IMR-90 (cell line): ENCODE measurements around the gene GPR33. TPM values are rescaled to one million over a fixed set of nuclear protein-coding genes. Genes with fewer than 3 reads are reported as not detected.
A peak's percentile ranks its signal among the peaks of the same experiment; 100 is the strongest.

ENCODE experiments used
- ATAC-seq: fragments of 200-7000 bp; cut with Tn5 transposase; 2 replicates; pipeline ENCODE4 v1.9.1; 2020; ENCODE audit warnings: low read depth, mild to moderate bottlenecking, moderate library complexity
- BruUV-seq: library from RNA; stranded (reverse); fragments of 400-500 nt; replicated peaks from 2 replicates; lab custom pipeline; 2021; lab: Mats Ljungman, UMichigan
- CTCF ChIA-PET: fragments of 300-600 bp; formaldehyde crosslinking; extraction: SDS; loops from one replicate; lab custom pipeline; 2021; ENCODE audit warnings: antibody characterized with exemption; lab: Yijun Ruan, JAX
- POLR2A ChIA-PET: fragments of 300-600 bp; sonication (Branson Sonifier 250); formaldehyde crosslinking; loops from one replicate; lab custom pipeline; 2022; ENCODE audit warnings: antibody characterized with exemption; ENCODE audit not compliant: unreplicated experiment; lab: Charles Lee
- DNase-seq: peaks from one replicate; pipeline ENCODE4 v3.0.0; 2013
- H2AFZ ChIP-seq: replicated peaks from 2 replicates; pipeline ENCODE3; 2013; ENCODE audit warnings: low read length, mild to moderate bottlenecking; ENCODE audit not compliant: poor library complexity
- H2AK5ac ChIP-seq: 2 replicates; pipeline ENCODE4 v1.6.1; 2013; ENCODE audit warnings: low read depth, low read length, inconsistent platforms
- H2AK9ac ChIP-seq: replicated peaks from 2 replicates; pipeline ENCODE3; 2013; ENCODE audit warnings: mild to moderate bottlenecking, low read depth, low read length, moderate library complexity; ENCODE audit not compliant: poor library complexity
- H2BK120ac ChIP-seq: 2 replicates; pipeline ENCODE4 v1.6.1; 2013; ENCODE audit warnings: low read depth, low read length, inconsistent platforms
- H2BK15ac ChIP-seq: 3 replicates; pipeline ENCODE4 v1.6.1; 2013; ENCODE audit warnings: low read depth, low read length, inconsistent platforms
- H2BK20ac ChIP-seq: 2 replicates; pipeline ENCODE4 v1.6.1; 2013; ENCODE audit warnings: low read depth, mild to moderate bottlenecking, inconsistent platforms, low read length, moderate library complexity
- H2BK5ac ChIP-seq: 2 replicates; pipeline ENCODE4 v1.6.1; 2013; ENCODE audit warnings: mild to moderate bottlenecking, low read depth, low read length, inconsistent platforms; ENCODE audit not compliant: poor library complexity, severe bottlenecking
- H3K14ac ChIP-seq: replicated peaks from 2 replicates; pipeline ENCODE4 v1.6.1; 2013; ENCODE audit warnings: low read depth, low read length, inconsistent platforms
- H3K18ac ChIP-seq: 2 replicates; pipeline ENCODE4 v1.6.1; 2013; ENCODE audit warnings: low read depth, low read length, control low read depth
- H3K23ac ChIP-seq: 2 replicates; pipeline ENCODE4 v1.6.1; 2013; ENCODE audit warnings: low read depth, low read length, inconsistent platforms
- H3K27ac ChIP-seq: 2 replicates; pipeline ENCODE4 v1.5.1; 2013; ENCODE audit warnings: mild to moderate bottlenecking, control low read depth, low read length; ENCODE audit not compliant: insufficient read depth
- H3K27me3 ChIP-seq: 2 replicates; pipeline ENCODE4 v1.6.1; 2013; ENCODE audit warnings: low read length; ENCODE audit not compliant: control insufficient read depth, insufficient read depth
- H3K36me3 ChIP-seq: 2 replicates; pipeline ENCODE4 v1.6.1; 2013; ENCODE audit warnings: low read length, mixed read lengths; ENCODE audit not compliant: control insufficient read depth, insufficient read depth
- H3K4ac ChIP-seq: 2 replicates; pipeline ENCODE4 v1.6.1; 2013; ENCODE audit warnings: low read depth, low read length, inconsistent platforms
- H3K4me1 ChIP-seq: 2 replicates; pipeline ENCODE4 v1.6.1; 2013; ENCODE audit warnings: low read length, mixed read lengths; ENCODE audit not compliant: control insufficient read depth, insufficient read depth
- H3K4me2 ChIP-seq: 2 replicates; pipeline ENCODE4 v1.6.1; 2013; ENCODE audit warnings: low read depth, mild to moderate bottlenecking, control low read depth, low read length, moderate library complexity
- H3K4me3 ChIP-seq: 2 replicates; pipeline ENCODE4 v1.5.1; 2013; ENCODE audit warnings: low read depth, mild to moderate bottlenecking, control low read depth, low read length, moderate library complexity; ENCODE audit not compliant: insufficient read depth
- H3K56ac ChIP-seq: 2 replicates; pipeline ENCODE4 v1.6.1; 2013; ENCODE audit warnings: low read length, inconsistent platforms; ENCODE audit not compliant: insufficient read depth; ENCODE audit errors: extremely low read depth
- H3K79me1 ChIP-seq, 2 experiments: 2 replicates each; pipeline ENCODE4 v1.6.1; 2013; ENCODE audit warnings: low read length in 2 of 2, inconsistent platforms in 1 of 2, low read depth in 1 of 2
- H3K9ac ChIP-seq: 2 replicates; pipeline ENCODE4 v1.6.1; 2013; ENCODE audit warnings: low read depth, low read length, control low read depth
- H3K9me1 ChIP-seq: 2 replicates; pipeline ENCODE4 v1.6.1; 2013; ENCODE audit warnings: low read length, inconsistent platforms; ENCODE audit not compliant: insufficient read depth
- H3K9me3 ChIP-seq: 2 replicates; pipeline ENCODE4 v1.6.1; 2013; ENCODE audit warnings: low read length; ENCODE audit not compliant: control insufficient read depth, insufficient read depth
- H4K20me1 ChIP-seq: 2 replicates; pipeline ENCODE4 v1.6.1; 2013; ENCODE audit warnings: low read length, inconsistent platforms; ENCODE audit not compliant: insufficient read depth
- H4K5ac ChIP-seq: 2 replicates; pipeline ENCODE4 v1.6.1; 2013; ENCODE audit warnings: mild to moderate bottlenecking, low read depth, low read length, control low read depth
- H4K8ac ChIP-seq, 2 experiments: 2 replicates each; pipeline ENCODE4 v1.6.1; 2013; ENCODE audit warnings: low read depth in 2 of 2, low read length in 2 of 2, control low read depth in 1 of 2, inconsistent platforms in 1 of 2
- H4K91ac ChIP-seq: 2 replicates; pipeline ENCODE4 v1.6.1; 2013; ENCODE audit warnings: low read depth, low read length, inconsistent platforms; ENCODE audit not compliant: insufficient read depth
- BHLHE40 ChIP-seq: fragments of 150-350 bp; IDR thresholded peaks from 2 replicates; pipeline ENCODE4 v1.6.1; 2016; ENCODE audit warnings: mild to moderate bottlenecking, low read depth, low read length
- CEBPB ChIP-seq: IDR thresholded peaks from 2 replicates; pipeline ENCODE4 v1.6.1; 2012; ENCODE audit warnings: low read depth, low read length, improper control_type of control experiment
- CHD1 ChIP-seq: IDR thresholded peaks from 2 replicates; pipeline ENCODE4 v1.6.1; 2012; ENCODE audit warnings: low read depth, low read length, improper control_type of control experiment
- CTCF ChIP-seq: conservative IDR thresholded peaks from 2 replicates; pipeline ENCODE4 v1.5.1; 2012; ENCODE audit warnings: mild to moderate bottlenecking, low read depth, low read length, improper control_type of control experiment
- ELK1 ChIP-seq: fragments of 150-350 bp; IDR thresholded peaks from 2 replicates; pipeline ENCODE4 v1.6.1; 2016; ENCODE audit warnings: low read depth, mild to moderate bottlenecking, low read length, moderate library complexity, borderline replicate concordance
- FOS ChIP-seq: fragments of 150-350 bp; IDR thresholded peaks from 2 replicates; pipeline ENCODE4 v1.6.1; 2016; ENCODE audit warnings: low read depth, low read length
- MAZ ChIP-seq: IDR thresholded peaks from 2 replicates; pipeline ENCODE4 v1.6.1; 2012; ENCODE audit warnings: low read depth, mild to moderate bottlenecking, low read length, improper control_type of control experiment, moderate library complexity, borderline replicate concordance
- MXI1 ChIP-seq: IDR thresholded peaks from 2 replicates; pipeline ENCODE4 v1.6.1; 2012; ENCODE audit warnings: low read depth, mild to moderate bottlenecking, low read length, moderate library complexity, borderline replicate concordance
- POLR2A ChIP-seq: IDR thresholded peaks from 2 replicates; pipeline ENCODE4 v1.6.1; 2012; ENCODE audit warnings: mild to moderate bottlenecking, low read depth, low read length
- RFX5 ChIP-seq: IDR thresholded peaks from 2 replicates; pipeline ENCODE4 v1.8.0; 2012; ENCODE audit warnings: low read depth, mild to moderate bottlenecking, low read length, moderate library complexity
- WGBS, 2 experiments: methylation state at CpG; one replicate each; pipeline versions ENCODE4 v1.1.5 to v1.1.7; 2013; ENCODE audit warnings: missing lambda C conversion rate in 2 of 2; ENCODE audit not compliant: insufficient read length in 1 of 2; ENCODE audit errors: extremely low coverage in 2 of 2; 5-methylcytosine and 5-hydroxymethylcytosine counted together
- dilution Hi-C: fragments of 300-500 bp; cut with HindIII; formaldehyde crosslinking; loops from one replicate; pipeline ENCODE4 v1.14.3; 2018; ENCODE audit warnings: low sequenced_read_pairs; ENCODE audit not compliant: unreplicated experiment
- in situ Hi-C: fragments of 300-500 bp; cut with MboI; formaldehyde crosslinking; loops from 3 replicates; pipeline ENCODE4 v1.14.3; 2019; ENCODE audit warnings: low sequenced_read_pairs, inconsistent platforms, mixed read lengths
- intact Hi-C: fragments of 100-400 bp; cut with micrococcal nuclease; formaldehyde crosslinking; loops from 2 replicates; pipeline ENCODE4 v1.10.0; 2022
- polyA plus RNA-seq, 3 experiments: library from polyadenylated mRNA; depleted of rRNA; stranded (reverse); fragments of >200 nt; gene quantifications; 2 replicates each; pipeline ENCODE4 v1.2.3, GENCODE V29; 2012; ENCODE audit warnings: low replicate concordance in 1 of 3
- total RNA-seq: library from RNA; depleted of rRNA; stranded (reverse); fragments of >200 nt; gene quantifications from 2 replicates; pipeline ENCODE4 v1.2.3, GENCODE V29; 2012

The GPR33 gene
- total and polyA plus RNA-seq, 2 of the 4 experiments (the other 2 are of a cell fraction), result not detected

GRCh38 chr14:31456841-31457664, 30.8 kb downstream of the GPR33 start, which contains the start of gene DTD2:
Gene DTD2 (minus strand): TSS chr14:31457506. CDS start chr14:31457393, 113 bp downstream.
- Histone ChIP-seq H2AFZ (peak within 1 kb of the TSS; percentile 100), H3K27ac (peak within 1 kb of the TSS; percentile 97), H3K14ac (peak within 1 kb of the TSS; percentile 99), H4K8ac (peak within 1 kb of the TSS; percentile 90 to 97), H3K18ac (peak within 1 kb of the TSS; percentile 51), H3K9ac (peak within 1 kb of the TSS; percentile 97), H4K20me1 (no peaks in the 10 kb centered on the region), H2BK15ac (peak within 1 kb of the TSS; percentile 99; the same call in 2 of the 3 replicates), H2BK120ac (peak within 1 kb of the TSS; percentile 77), H3K4me1 (peaks cover 2% of the 10 kb centered on the region; the same call in 1 of the 2 replicates), H4K5ac (peak within 1 kb of the TSS; percentile 68), H3K9me1 (no peaks in the 10 kb centered on the region), H2AK9ac (peak within 1 kb of the TSS; percentile 92), H3K23ac (peak within 1 kb of the TSS; percentile 100), H3K4ac (peak within 1 kb of the TSS; percentile 98), H2BK20ac (peak within 1 kb of the TSS; percentile 65), H4K91ac (peak within 1 kb of the TSS; percentile 95), H2BK5ac (peak within 1 kb of the TSS; percentile 93), H3K9me3 (no peaks in the 10 kb centered on the region), H3K56ac (peak within 1 kb of the TSS; percentile 96), H3K79me1 (peaks cover 9% of the 10 kb centered on the region in 2 experiments; a peak in 3 of 4 replicates), H2AK5ac (peak within 1 kb of the TSS; percentile 83), H3K27me3 (no peaks in the 10 kb centered on the region), H3K36me3 (peaks cover 1% of the 10 kb centered on the region; the same call in 1 of the 2 replicates), H3K4me2 (peak within 1 kb of the TSS; percentile 93), H3K4me3 (peak within 1 kb of the TSS; percentile 77)
- dilution Hi-C loops (no loop called here), intact Hi-C loops (loop anchor here (5.0 kb wide), 1 partner anchor 1105 kb away; no protein-coding TSS in a partner anchor), in situ Hi-C loops (no loop called here)
- TF ChIP-seq MAZ (peak; percentile 94; the same call in 1 of the 2 replicates), ELK1 (no peak), MXI1 (peak; percentile 94; the same call in 1 of the 2 replicates), CHD1 (0 out of 2 replicates have a peak, but pooled peaks have one; percentile 73), POLR2A (peak; percentile 81), CTCF (no peak), FOS (no peak), BHLHE40 (0 out of 2 replicates have a peak, but pooled peaks have one; percentile 14), RFX5 (no peak), CEBPB (no peak)
- ChIA-PET CTCF (interaction anchor here (0.5 kb wide), 1 partner anchor 44 kb away, joined by 3 read pairs; no protein-coding TSS in a partner anchor), POLR2A (interaction anchor here (0.6 to 0.7 kb wide), 2 partner anchors 498 to 615 kb away, joined by 3 read pairs; no protein-coding TSS in a partner anchor)
- DNase-seq (peak; percentile 92), ATAC-seq (peak; percentile 99)
- TSS peak; percentile 60 for BruUV-seq
- WGBS, 2 experiments, result 1% methylated on average over 26 of the region's 70 CpGs; no CpG with 5 or more reads in 1 of the 2 experiments
